Gastroesophageal sphincter (tissue), 4 donors: Measurements from ENCODE around the gene PLEKHN1. TPM values are rescaled to one million over a fixed set of nuclear protein-coding genes. Genes with fewer than 3 reads are reported as not detected.

Source experiments
- ATAC-seq: fragments of 150-250 bp; one replicate; pipeline ENCODE4 v1.9.1; 2016; ENCODE audit warnings: mild to moderate bottlenecking, moderate library complexity
- H3K27ac ChIP-seq, 4 donors: fragments of 200-600 bp; sonication (generic) in 3 of 4; 1 replicate in 3 of 4; 2 replicates in 1 of 4; pipeline ENCODE4 v1.5.1; 2016 to 2019
- H3K27me3 ChIP-seq: fragments of 200-600 bp; sonication (generic); one replicate; pipeline ENCODE4 v1.5.1; 2019
- H3K36me3 ChIP-seq, 2 donors: fragments of 200-600 bp; sonication (generic); one replicate each; pipeline ENCODE4 v1.5.1; 2019; ENCODE audit warnings: control low read depth in 1 of 2
- H3K4me1 ChIP-seq, 3 donors: fragments of 200-600 bp; sonication (generic); 1 replicate in 2 of 3; 2 replicates in 1 of 3; pipeline ENCODE4 v1.5.1; 2016 to 2019; ENCODE audit warnings: control low read depth in 2 of 3
- H3K4me3 ChIP-seq, 2 donors: fragments of 200-600 bp; sonication (generic); one replicate each; pipeline ENCODE4 v1.5.1; 2019; ENCODE audit warnings: mild to moderate bottlenecking in 1 of 2, moderate library complexity in 1 of 2
- H3K9me3 ChIP-seq, 3 donors: fragments of 200-600 bp; sonication (generic); one replicate each; pipeline ENCODE4 v1.5.1; 2017 to 2019; ENCODE audit warnings: control low read depth in 2 of 3
- CTCF ChIP-seq, 4 experiments: fragments of 200-600 bp in 2 of 4; fragments of 450-650 bp in 2 of 4; sonication (generic) in 1 of 4; IDR thresholded peaks; one replicate each; pipeline ENCODE4 v1.5.1; 2017 to 2019; ENCODE audit warnings: antibody characterized with exemption in 4 of 4, mild to moderate bottlenecking in 2 of 4, moderate library complexity in 2 of 4
- EP300 ChIP-seq: sonication (generic); formaldehyde crosslinking; IDR thresholded peaks from one replicate; pipeline ENCODE4 v1.6.1; 2017; ENCODE audit warnings: antibody characterized with exemption, mild to moderate bottlenecking
- POLR2A ChIP-seq, 2 donors: fragments of 450-650 bp; IDR thresholded peaks; one replicate each; pipeline ENCODE4 v1.6.1; 2017; ENCODE audit warnings: antibody characterized with exemption in 2 of 2, mild to moderate bottlenecking in 2 of 2, moderate library complexity in 1 of 2
- POLR2AphosphoS5 ChIP-seq: sonication (generic); formaldehyde crosslinking; IDR thresholded peaks from one replicate; pipeline ENCODE4 v1.6.1; 2017; ENCODE audit warnings: antibody characterized with exemption
- WGBS, 2 donors: methylation state at CpG; one replicate each; pipeline ENCODE4 v1.1.5; 2018; ENCODE audit warnings: low coverage in 1 of 2; 5-methylcytosine and 5-hydroxymethylcytosine counted together
- total RNA-seq, 4 donors: library from RNA; depleted of rRNA; stranded (reverse); fragments of >200 nt; gene quantifications; one replicate each; pipeline ENCODE4 v1.1.0, GENCODE V29; 2016

The PLEKHN1 gene
- total RNA-seq, 4 donors from 2014 or later: 0.62 to 2.3 TPM; not detected in 2

DNA sequence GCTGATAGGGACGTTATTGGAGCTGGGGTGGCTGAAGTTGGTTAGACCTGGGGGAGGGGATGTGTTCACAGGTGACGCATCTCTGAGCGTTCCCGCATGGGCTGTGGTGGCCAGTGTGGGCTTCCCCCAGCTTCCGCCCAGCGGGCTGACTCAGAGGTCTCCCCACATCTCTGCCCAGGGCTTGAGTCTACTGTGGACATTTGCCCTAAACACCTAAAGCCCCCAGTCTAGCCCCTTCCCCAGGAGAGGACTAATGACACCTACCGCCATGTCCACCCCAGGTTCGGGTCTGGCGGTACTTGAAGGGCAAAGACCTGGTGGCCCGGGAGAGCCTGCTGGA, 55.6 kb downstream of the PLEKHN1 start:
- Histone ChIP-seq H3K9me3 (no peaks in the 10 kb centered on the region), H3K36me3 (peaks cover 0 to 6% of the 10 kb centered on the region in 2 donors), H3K4me1 (peaks cover 0 to 65% (median 18%) of the 10 kb centered on the region in 3 donors), H3K27me3 (no peaks in the 10 kb centered on the region), H3K4me3 (no peak overlapping the region), H3K27ac (no peak overlapping the region)
- TF ChIP-seq EP300: no peak
- no peak for TF ChIP-seq CTCF (IDR thresholded peaks at IDR 0.05)
- TF ChIP-seq POLR2AphosphoS5: no peak
- TF ChIP-seq POLR2A (IDR thresholded peaks at IDR 0.05): no peak
- WGBS, 2 donors: 100% methylated on average over 4 of the region's 10 CpGs; no CpG with 5 or more reads in 1 of the 2 donors
- no peak for ATAC-seq

GRCh38 chr1:1022302-1023009, 56.2 kb downstream of the PLEKHN1 start:
- Histone ChIP-seq H3K27me3 (no peaks in the 10 kb centered on the region), H3K4me3 (no peak overlapping the region), H3K27ac (no peak overlapping the region), H3K9me3 (no peaks in the 10 kb centered on the region), H3K4me1 (peaks cover 0 to 66% (median 18%) of the 10 kb centered on the region in 3 donors), H3K36me3 (peaks cover 0 to 10% of the 10 kb centered on the region in 2 donors)
- no peak for ATAC-seq
- 78% methylated on average over 4 of the region's 27 CpGs; no CpG with 5 or more reads in 1 of the 2 donors for WGBS, 2 donors
- no peak for TF ChIP-seq CTCF (IDR thresholded peaks at IDR 0.05)
- no peak for TF ChIP-seq EP300
- no peak for TF ChIP-seq POLR2AphosphoS5
- TF ChIP-seq POLR2A (IDR thresholded peaks at IDR 0.05): no peak

- no peak overlapping the region for H3K27ac ChIP-seq
- no peak overlapping the region for H3K4me3 ChIP-seq
- H3K4me1 ChIP-seq: peaks cover 0 to 66% (median 18%) of the 10 kb centered on the region in 3 donors
- 80 to 88% methylated on average over 1 to 4 of the region's 13 CpGs for WGBS, 2 donors
- peaks cover 0 to 16% of the 10 kb centered on the region in 2 donors for H3K36me3 ChIP-seq
- H3K9me3 ChIP-seq: no peaks in the 10 kb centered on the region
- no peaks in the 10 kb centered on the region for H3K27me3 ChIP-seq
- TF ChIP-seq POLR2A (IDR thresholded peaks at IDR 0.05) (no peak), CTCF (IDR thresholded peaks at IDR 0.05) (no peak), EP300 (no peak), POLR2AphosphoS5 (no peak)
- no peak for ATAC-seq
Observed at GRCh38 chr1:1023700-1024099, 57.4 kb downstream of the PLEKHN1 start.

DNA sequence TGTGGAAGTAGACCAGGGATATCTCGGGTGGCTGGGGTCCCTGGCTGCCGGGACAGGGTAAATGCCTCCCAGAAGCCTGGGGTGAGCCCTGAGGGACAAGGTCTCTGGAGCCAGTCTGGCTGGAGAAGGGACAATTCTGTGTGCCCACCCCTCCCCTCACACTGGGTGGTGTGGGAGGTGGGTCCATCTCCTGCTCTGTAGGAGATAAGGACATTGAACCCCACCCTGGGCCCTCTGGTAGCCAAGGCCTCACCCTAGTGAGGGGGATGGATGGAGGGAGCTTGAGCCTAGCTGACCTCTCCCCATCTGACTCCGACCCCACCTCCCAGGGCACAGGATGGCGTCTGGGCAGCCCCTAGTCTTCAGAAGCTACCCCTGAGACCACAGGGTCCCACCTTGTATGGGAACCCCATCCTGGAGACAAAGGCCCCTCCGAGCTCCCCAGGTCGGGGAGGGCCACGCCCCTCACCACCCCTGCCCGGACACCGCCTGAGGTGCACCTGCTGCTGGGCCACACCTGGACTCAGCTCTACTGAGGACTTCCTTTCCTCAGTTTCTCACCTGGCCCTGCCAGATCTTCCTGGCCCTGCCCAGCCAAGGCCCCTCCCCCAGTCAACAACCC, 58.0 kb downstream of the PLEKHN1 start:
- Histone ChIP-seq H3K4me1 (peaks cover 0 to 60% (median 18%) of the 10 kb centered on the region in 3 donors), H3K36me3 (peaks cover 0 to 16% of the 10 kb centered on the region in 2 donors), H3K27ac (peak overlapping the region in 2 of 4 donors; percentile 9 to 21), H3K4me3 (no peak overlapping the region), H3K9me3 (no peaks in the 10 kb centered on the region), H3K27me3 (no peaks in the 10 kb centered on the region)
- TF ChIP-seq POLR2AphosphoS5 (no peak), POLR2A (IDR thresholded peaks at IDR 0.05) (no peak)
- ATAC-seq: no peak
- no CpG with 5 or more reads among the region's 9 CpGs for WGBS, 2 donors

DNA sequence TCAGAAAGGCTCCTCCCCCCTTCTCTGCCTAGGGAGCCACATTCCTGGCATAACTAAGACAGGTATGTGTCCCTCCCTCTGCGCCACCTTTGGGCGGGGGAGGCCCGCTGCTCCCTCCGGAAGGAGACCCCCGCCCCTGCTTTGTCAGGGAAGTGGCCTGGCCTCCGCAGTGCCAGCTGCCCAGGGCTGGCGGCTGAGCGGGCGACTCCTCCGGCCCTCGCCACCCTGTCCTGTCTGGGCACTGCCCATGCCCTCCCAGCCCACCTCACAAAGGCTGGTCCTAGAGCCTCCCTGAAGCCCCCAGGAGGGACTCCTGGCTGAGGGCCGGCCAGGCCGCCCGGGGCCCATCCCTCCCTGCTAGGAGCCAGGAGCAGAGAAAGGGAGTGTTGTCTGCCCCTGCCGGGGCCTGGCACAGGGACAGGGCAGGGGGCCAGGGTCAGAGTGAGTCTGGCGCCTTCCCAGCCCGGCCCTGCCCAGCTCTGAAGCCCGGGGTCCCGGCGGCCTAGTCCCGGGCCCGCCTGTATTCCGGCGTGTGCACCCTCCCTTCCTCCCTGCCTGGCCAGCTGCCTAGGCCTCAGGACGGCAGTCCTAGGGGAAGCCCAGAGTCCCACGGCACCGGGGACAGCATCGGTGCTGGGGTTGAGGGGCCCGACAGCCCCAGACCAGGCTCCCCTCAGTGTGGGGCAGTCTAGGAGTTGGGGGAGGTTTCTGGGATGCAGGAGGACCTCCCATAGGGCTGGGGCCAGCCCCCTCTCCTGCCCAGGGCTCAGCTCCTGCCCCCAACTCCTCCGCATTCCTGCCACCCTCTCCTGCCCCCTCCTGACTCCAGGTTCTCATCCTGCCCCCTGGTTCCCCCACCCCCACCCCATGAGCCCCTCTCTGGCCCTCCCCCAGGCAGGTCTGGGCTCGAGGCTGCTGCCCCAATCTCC, 58.8 kb downstream of the PLEKHN1 start:
- no CpG with 5 or more reads among the region's 31 CpGs for WGBS, 2 donors
- Histone ChIP-seq H3K4me1 (peaks cover 0 to 60% (median 18%) of the 10 kb centered on the region in 3 donors), H3K27me3 (no peaks in the 10 kb centered on the region), H3K4me3 (peak overlapping the region in 1 of 2 donors; percentile 12), H3K27ac (peak overlapping the region in 3 of 4 donors; percentile 9 to 38 (median 21)), H3K36me3 (peaks cover 0 to 16% of the 10 kb centered on the region in 2 donors), H3K9me3 (no peaks in the 10 kb centered on the region)
- no peak for TF ChIP-seq POLR2A (IDR thresholded peaks at IDR 0.05)
- TF ChIP-seq EP300: no peak
- TF ChIP-seq CTCF (IDR thresholded peaks at IDR 0.05): no peak
- no peak for TF ChIP-seq POLR2AphosphoS5
- ATAC-seq: no peak
